K562 (cell line): ENCODE results near the gene ZNF768. TPM values are rescaled to one million over a fixed set of nuclear protein-coding genes. Genes with fewer than 3 reads are reported as not detected.

Source experiments
- FOXM1 ChIP-seq, 2 experiments: fragments of 450-650 bp in 1 of 2; sonication (generic) in 1 of 2; formaldehyde crosslinking in 1 of 2; IDR thresholded peaks; 2 replicates each; pipeline versions ENCODE4 v1.6.1 to v1.9.0; 2017 to 2022; ENCODE audit warnings: low read depth in 2 of 2, mild to moderate bottlenecking in 2 of 2, missing genetic modification reagents in 1 of 2, moderate library complexity in 1 of 2
- MGA ChIP-seq: fragments of 450-650 bp; IDR thresholded peaks from 2 replicates; pipeline ENCODE4 v1.6.1; 2016; ENCODE audit warnings: mild to moderate bottlenecking, moderate library complexity
- NKRF ChIP-seq: fragments of 450-650 bp; IDR thresholded peaks from 2 replicates; pipeline ENCODE4 v1.6.1; 2016; ENCODE audit warnings: borderline replicate concordance
- PHTF2 ChIP-seq: fragments of 250-450 bp; sonication (Bioruptor Pico); IDR thresholded peaks from 2 replicates; pipeline ENCODE4 v1.5.0; 2021; ENCODE audit warnings: mild to moderate bottlenecking
- STAT5A ChIP-seq: IDR thresholded peaks from 2 replicates; pipeline ENCODE4 v1.6.1; 2012; ENCODE audit warnings: low read length, inconsistent platforms, borderline replicate concordance
- ZBTB9 ChIP-seq: fragments of 450-650 bp; formaldehyde crosslinking; IDR thresholded peaks from 2 replicates; pipeline ENCODE4 v1.4.0; 2020; ENCODE audit warnings: mild to moderate bottlenecking, moderate library complexity
- ZNF263 ChIP-seq: sonication (generic); formaldehyde crosslinking; IDR thresholded peaks from 2 replicates; pipeline ENCODE4 v1.8.0; 2022; ENCODE audit warnings: mild to moderate bottlenecking, missing genetic modification reagents, borderline replicate concordance
- ZNF311 ChIP-seq: fragments of 250-450 bp; sonication (Bioruptor Pico); IDR thresholded peaks from 2 replicates; pipeline ENCODE4 v1.4.0; 2020; ENCODE audit warnings: mild to moderate bottlenecking, moderate library complexity
- ZNF511 ChIP-seq: sonication (generic); formaldehyde crosslinking; IDR thresholded peaks from 2 replicates; pipeline ENCODE4 v1.8.0; 2022; ENCODE audit warnings: mild to moderate bottlenecking, missing genetic modification reagents
- ZNF589 ChIP-seq: fragments of 200-800 bp; sonication (Bioruptor generic); IDR thresholded peaks from 2 replicates; pipeline ENCODE4 v1.6.1; 2016; ENCODE audit warnings: low read depth, missing genetic modification characterization, missing compliant biosample characterization
- ZSCAN29 ChIP-seq: fragments of 450-650 bp; IDR thresholded peaks from 2 replicates; pipeline ENCODE4 v1.6.1; 2017
- polyA plus RNA-seq, 8 experiments: library from polyadenylated mRNA; depleted of rRNA in 4 of 8; stranded (reverse) in 5 of 8; unstranded in 3 of 8; fragments of >200 nt; fragmentation: Nextera tagmentation in 2 of 8; fragmentation: Illumina TruSeq in 1 of 8; extraction: Ambion mirVana in 2 of 8; extraction: Trizol in 1 of 8; gene quantifications; 2 replicates each; pipeline versions ENCODE4 v1.2.1 to v1.2.3, GENCODE V29; 2011 to 2014; ENCODE audit warnings: inconsistent platforms in 1 of 8, missing spikeins in 1 of 8
- total RNA-seq, 7 experiments: library from RNA; depleted of rRNA in 6 of 7; stranded (reverse); fragments of >200 nt in 6 of 7; fragmentation: Illumina TruSeq in 2 of 7; extraction: Trizol in 2 of 7; gene quantifications; 2 replicates each; pipeline versions ENCODE4 v1.2.1 to v1.2.3, GENCODE V29; 2011 to 2021; ENCODE audit warnings: low replicate concordance in 1 of 7

ZNF768 gene
- total and polyA plus RNA-seq, 9 of the 15 experiments (the other 6 are each of a cell fraction or from before 2014, with no cell fraction given) = 0.13 to 50.7 (median 26.9) TPM

GRCh38 chr16:30526137-30526822 is at the start of gene ZNF768 (continued):
- TF ChIP-seq NKRF (peak; percentile 79; the same call in 1 of the 2 replicates), ZNF263 (CRISPR knock-in tag) (no peak), FOXM1 (IDR thresholded peaks at IDR 0.05; ENCODE audit: low read depth) (no peak), FOXM1 (CRISPR knock-in tag; IDR thresholded peaks at IDR 0.05; ENCODE audit: low read depth) (no peak), ZBTB9 (peak; percentile 63), ZNF589 (CRISPR knock-in tag) (no peak), PHTF2 (CRISPR knock-in tag) (no peak), ZNF311 (CRISPR knock-in tag) (no peak), MGA (no peak), STAT5A (no peak), ZSCAN29 (no peak), ZNF511 (0 out of 2 replicates have a peak, but pooled peaks have one; percentile 68)
